Peyer's patch (tissue), 4 donors: ENCODE results near the gene PTPRF.

Experiments used
- POLR2A ChIP-seq, 2 donors: fragments of 450-650 bp; IDR thresholded peaks; one replicate each; pipeline ENCODE4 v1.5.1; 2017; ENCODE audit warnings: antibody characterized with exemption in 2 of 2, mild to moderate bottlenecking in 2 of 2, moderate library complexity in 2 of 2
- TF ChIP-seq, protein P1 (sequence below), 6 experiments: fragments of 450-650 bp in 4 of 6; fragments of 200-600 bp in 2 of 6; sonication (generic) in 1 of 6; IDR thresholded peaks; one replicate each; pipeline ENCODE4 v1.5.1; 2017 to 2019; ENCODE audit warnings: antibody characterized with exemption in 6 of 6, mild to moderate bottlenecking in 3 of 6, moderate library complexity in 1 of 6

GRCh38 chr1:43585557-43585956 lies 54.9 kb downstream of the PTPRF start:
- TF ChIP-seq POLR2A (IDR thresholded peaks at IDR 0.05), result no peak
- TF ChIP-seq, protein P1, sequence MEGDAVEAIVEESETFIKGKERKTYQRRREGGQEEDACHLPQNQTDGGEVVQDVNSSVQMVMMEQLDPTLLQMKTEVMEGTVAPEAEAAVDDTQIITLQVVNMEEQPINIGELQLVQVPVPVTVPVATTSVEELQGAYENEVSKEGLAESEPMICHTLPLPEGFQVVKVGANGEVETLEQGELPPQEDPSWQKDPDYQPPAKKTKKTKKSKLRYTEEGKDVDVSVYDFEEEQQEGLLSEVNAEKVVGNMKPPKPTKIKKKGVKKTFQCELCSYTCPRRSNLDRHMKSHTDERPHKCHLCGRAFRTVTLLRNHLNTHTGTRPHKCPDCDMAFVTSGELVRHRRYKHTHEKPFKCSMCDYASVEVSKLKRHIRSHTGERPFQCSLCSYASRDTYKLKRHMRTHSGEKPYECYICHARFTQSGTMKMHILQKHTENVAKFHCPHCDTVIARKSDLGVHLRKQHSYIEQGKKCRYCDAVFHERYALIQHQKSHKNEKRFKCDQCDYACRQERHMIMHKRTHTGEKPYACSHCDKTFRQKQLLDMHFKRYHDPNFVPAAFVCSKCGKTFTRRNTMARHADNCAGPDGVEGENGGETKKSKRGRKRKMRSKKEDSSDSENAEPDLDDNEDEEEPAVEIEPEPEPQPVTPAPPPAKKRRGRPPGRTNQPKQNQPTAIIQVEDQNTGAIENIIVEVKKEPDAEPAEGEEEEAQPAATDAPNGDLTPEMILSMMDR (IDR thresholded peaks at IDR 0.05), result no peak
